DMS153 (cell line): ENCODE results near the gene ZMIZ1.

ENCODE experiments used
- DNase-seq: peaks from one replicate; lab custom pipeline; 2025; lab: John Stamatoyannopoulos, UW

The ZMIZ1 gene

GRCh38 chr10:79079490-79080355 lies 11.0 kb downstream of the ZMIZ1 start:
- DNase-seq = no peak

- DNase-seq = no peak
Observed at GRCh38 chr10:79081353-79082034, 12.7 kb downstream of the ZMIZ1 start.

- DNase-seq = no peak
Observed at GRCh38 chr10:79082035-79082373, 13.2 kb downstream of the ZMIZ1 start.

GRCh38 chr10:79082631-79083596 lies 14.1 kb downstream of the ZMIZ1 start:
- no peak for DNase-seq

- DNase-seq = peak; percentile 42
Observed at GRCh38 chr10:79084012-79084971, 15.5 kb downstream of the ZMIZ1 start.

GRCh38 chr10:79084972-79085597 lies 16.3 kb downstream of the ZMIZ1 start:
- DNase-seq = no peak

- no peak for DNase-seq
Observed at GRCh38 chr10:79086822-79087221, 18.1 kb downstream of the ZMIZ1 start.

GRCh38 chr10:79087721-79088120 lies 19.0 kb downstream of the ZMIZ1 start:
- no peak for DNase-seq

GRCh38 chr10:79088176-79088575 lies 19.4 kb downstream of the ZMIZ1 start:
- DNase-seq = no peak

GRCh38 chr10:79088613-79089355 lies 20.0 kb downstream of the ZMIZ1 start:
- no peak for DNase-seq

GRCh38 chr10:79089632-79090031 lies 20.9 kb downstream of the ZMIZ1 start:
- no peak for DNase-seq

GRCh38 chr10:79090134-79090803 lies 21.5 kb downstream of the ZMIZ1 start:
- DNase-seq = no peak

- DNase-seq = no peak
Observed at GRCh38 chr10:79092292-79092896, 23.6 kb downstream of the ZMIZ1 start.

GRCh38 chr10:79093658-79094411 lies 25.1 kb downstream of the ZMIZ1 start:
- DNase-seq = peak; percentile 76

GRCh38 chr10:79094412-79095175 lies 25.8 kb downstream of the ZMIZ1 start:
- no peak for DNase-seq

- no peak for DNase-seq
Observed at GRCh38 chr10:79095316-79095715, 26.6 kb downstream of the ZMIZ1 start.

GRCh38 chr10:79096514-79096913 lies 27.7 kb downstream of the ZMIZ1 start:
- no peak for DNase-seq
